Sigmoid colon (tissue), 7 donors: ENCODE data around the gene CDK8. TPM values are rescaled to one million over a fixed set of nuclear protein-coding genes. Genes with fewer than 3 reads are reported as not detected.

Experiments used
- DNase-seq: peaks from one replicate; pipeline ENCODE4 v3.0.0-alpha.2; 2019
- H3K27ac ChIP-seq, 4 donors: fragments of 200-600 bp; sonication (generic); one replicate each; pipeline ENCODE4 v1.5.1; 2016 to 2019; ENCODE audit warnings: mild to moderate bottlenecking in 1 of 4
- H3K27me3 ChIP-seq, 3 donors: fragments of 200-600 bp; sonication (generic); one replicate each; pipeline ENCODE4 v1.5.1; 2019; ENCODE audit warnings: mild to moderate bottlenecking in 1 of 3
- H3K36me3 ChIP-seq, 4 donors: fragments of 200-600 bp; sonication (generic); one replicate each; pipeline ENCODE4 v1.5.1; 2016 to 2019
- H3K4me1 ChIP-seq, 4 donors: fragments of 200-600 bp; sonication (generic); one replicate each; pipeline ENCODE4 v1.5.1; 2017 to 2019
- H3K4me3 ChIP-seq, 4 donors: fragments of 200-600 bp; sonication (generic); one replicate each; pipeline ENCODE4 v1.5.1; 2017 to 2019; ENCODE audit warnings: mild to moderate bottlenecking in 2 of 4, moderate library complexity in 1 of 4
- H3K9me3 ChIP-seq, 4 donors: fragments of 200-600 bp in 3 of 4; sonication (generic) in 3 of 4; one replicate each; pipeline versions ENCODE4 v1.5.1 to v1.6.1; 2013 to 2019
- EP300 ChIP-seq, 4 donors: sonication (generic); formaldehyde crosslinking; IDR thresholded peaks; one replicate each; pipeline ENCODE4 v1.6.1; 2017; ENCODE audit warnings: antibody characterized with exemption in 4 of 4
- POLR2A ChIP-seq, 2 donors: fragments of 450-650 bp; IDR thresholded peaks; one replicate each; pipeline ENCODE4 v1.6.1; 2016; ENCODE audit warnings: antibody characterized with exemption in 2 of 2, mild to moderate bottlenecking in 2 of 2, moderate library complexity in 2 of 2
- POLR2AphosphoS5 ChIP-seq, 4 donors: sonication (generic); formaldehyde crosslinking; IDR thresholded peaks; one replicate each; pipeline ENCODE4 v1.6.1; 2017; ENCODE audit warnings: antibody characterized with exemption in 4 of 4
- WGBS, 2 donors: extraction: QIAGEN DNeasy Blood & Tissue Kit; methylation state at CpG; one replicate each; pipeline ENCODE4 v1.1.7; 2013; 5-methylcytosine and 5-hydroxymethylcytosine counted together
- intact Hi-C: fragments of 100-400 bp; cut with DNase I; formaldehyde crosslinking; loops from one replicate; pipeline ENCODE4 v1.15.1; 2023
- polyA plus RNA-seq, 3 donors: library from polyadenylated mRNA; stranded (reverse); fragments of 200-250 nt; gene quantifications; one replicate each; pipeline ENCODE4 v1.2.3, GENCODE V29; 2013
- total RNA-seq, 4 donors: library from RNA; depleted of rRNA; stranded (reverse); fragments of >200 nt; gene quantifications; one replicate each; pipeline ENCODE4 v1.1.0, GENCODE V29; 2016
- TF ChIP-seq, protein P1 (sequence below), 4 experiments: fragments of 450-650 bp in 3 of 4; fragments of 200-600 bp in 1 of 4; IDR thresholded peaks; one replicate each; pipeline ENCODE4 v1.5.1; 2016 to 2019; ENCODE audit warnings: antibody characterized with exemption in 4 of 4, mild to moderate bottlenecking in 3 of 4, moderate library complexity in 2 of 4
- donor health status: healthy with polysubstance abuse.
- donor health status: Bipolar disorder and iron deficiency.
- donor health status: healthy.

The CDK8 gene
- total and polyA plus RNA-seq, 7 donors: 10.8 to 78.6 (median 42.3) TPM

GRCh38 chr13:26323127-26323526 lies 69.2 kb downstream of the CDK8 start:
- no peak for TF ChIP-seq EP300 (IDR thresholded peaks at IDR 0.05)
- no peak for TF ChIP-seq POLR2AphosphoS5 (IDR thresholded peaks at IDR 0.05)
- no peak for TF ChIP-seq POLR2A (IDR thresholded peaks at IDR 0.05)
- TF ChIP-seq, protein P1, sequence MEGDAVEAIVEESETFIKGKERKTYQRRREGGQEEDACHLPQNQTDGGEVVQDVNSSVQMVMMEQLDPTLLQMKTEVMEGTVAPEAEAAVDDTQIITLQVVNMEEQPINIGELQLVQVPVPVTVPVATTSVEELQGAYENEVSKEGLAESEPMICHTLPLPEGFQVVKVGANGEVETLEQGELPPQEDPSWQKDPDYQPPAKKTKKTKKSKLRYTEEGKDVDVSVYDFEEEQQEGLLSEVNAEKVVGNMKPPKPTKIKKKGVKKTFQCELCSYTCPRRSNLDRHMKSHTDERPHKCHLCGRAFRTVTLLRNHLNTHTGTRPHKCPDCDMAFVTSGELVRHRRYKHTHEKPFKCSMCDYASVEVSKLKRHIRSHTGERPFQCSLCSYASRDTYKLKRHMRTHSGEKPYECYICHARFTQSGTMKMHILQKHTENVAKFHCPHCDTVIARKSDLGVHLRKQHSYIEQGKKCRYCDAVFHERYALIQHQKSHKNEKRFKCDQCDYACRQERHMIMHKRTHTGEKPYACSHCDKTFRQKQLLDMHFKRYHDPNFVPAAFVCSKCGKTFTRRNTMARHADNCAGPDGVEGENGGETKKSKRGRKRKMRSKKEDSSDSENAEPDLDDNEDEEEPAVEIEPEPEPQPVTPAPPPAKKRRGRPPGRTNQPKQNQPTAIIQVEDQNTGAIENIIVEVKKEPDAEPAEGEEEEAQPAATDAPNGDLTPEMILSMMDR (IDR thresholded peaks at IDR 0.05): no peak
- intact Hi-C loops: no loop called here
- Histone ChIP-seq H3K27me3 (no peaks in the 10 kb centered on the region), H3K4me1 (peaks cover 0 to 74% (median 41%) of the 10 kb centered on the region in 4 donors), H3K27ac (peak overlapping the region in 3 of 4 donors; percentile 15 to 76 (median 69)), H3K9me3 (no peaks in the 10 kb centered on the region), H3K36me3 (no peaks in the 10 kb centered on the region), H3K4me3 (no peak overlapping the region)
- WGBS, 2 donors: 56 to 60% methylated on average over 2 of the region's 2 CpGs
- no peak for DNase-seq

GRCh38 chr13:26323764-26324163 lies 69.8 kb downstream of the CDK8 start:
- 47 to 93% methylated on average over 1 of the region's 1 CpG for WGBS, 2 donors
- H3K36me3 ChIP-seq: no peaks in the 10 kb centered on the region
- intact Hi-C loops: no loop called here
- no peaks in the 10 kb centered on the region for H3K27me3 ChIP-seq
- peak overlapping the region in 3 of 4 donors; percentile 7 to 76 (median 69) for H3K27ac ChIP-seq
- DNase-seq: no peak
- H3K4me3 ChIP-seq: no peak overlapping the region
- no peaks in the 10 kb centered on the region for H3K9me3 ChIP-seq
- TF ChIP-seq, protein P1 (IDR thresholded peaks at IDR 0.05): no peak
- no peak for TF ChIP-seq POLR2A (IDR thresholded peaks at IDR 0.05)
- peaks cover 0 to 74% (median 44%) of the 10 kb centered on the region in 4 donors for H3K4me1 ChIP-seq

DNA sequence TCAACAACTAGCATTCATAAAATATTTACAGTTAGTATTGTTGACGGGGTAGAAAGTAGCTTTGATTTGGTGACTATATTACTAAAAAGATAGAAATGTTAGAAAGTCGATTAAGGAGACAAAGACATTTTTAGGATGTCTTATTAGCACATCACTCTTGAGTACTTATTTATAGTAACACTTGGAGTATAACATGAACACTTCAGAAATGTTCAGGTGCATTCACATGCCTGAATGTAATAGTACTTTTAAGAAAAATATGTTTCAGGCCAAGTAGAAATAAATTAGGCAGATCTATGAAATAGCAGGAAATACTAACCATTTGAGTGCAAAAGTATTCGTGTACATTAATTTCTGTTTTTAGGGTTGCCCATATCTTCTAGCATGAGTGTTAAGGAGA lies 70.4 kb downstream of the CDK8 start:
- DNase-seq: no peak
- 85 to 87% methylated on average over 3 of the region's 3 CpGs for WGBS, 2 donors
- intact Hi-C loops: no loop called here
- H3K36me3 ChIP-seq: no peaks in the 10 kb centered on the region
- H3K27ac ChIP-seq: peak overlapping the region in 3 of 4 donors; percentile 4 to 76 (median 69)
- peaks cover 0 to 74% (median 44%) of the 10 kb centered on the region in 4 donors for H3K4me1 ChIP-seq
- H3K9me3 ChIP-seq: no peaks in the 10 kb centered on the region
- no peaks in the 10 kb centered on the region for H3K27me3 ChIP-seq
- no peak for TF ChIP-seq EP300 (IDR thresholded peaks at IDR 0.05)
- no peak for TF ChIP-seq POLR2AphosphoS5 (IDR thresholded peaks at IDR 0.05)
- TF ChIP-seq, protein P1 (IDR thresholded peaks at IDR 0.05): no peak
- no peak for TF ChIP-seq POLR2A (IDR thresholded peaks at IDR 0.05)
- no peak overlapping the region for H3K4me3 ChIP-seq

DNA sequence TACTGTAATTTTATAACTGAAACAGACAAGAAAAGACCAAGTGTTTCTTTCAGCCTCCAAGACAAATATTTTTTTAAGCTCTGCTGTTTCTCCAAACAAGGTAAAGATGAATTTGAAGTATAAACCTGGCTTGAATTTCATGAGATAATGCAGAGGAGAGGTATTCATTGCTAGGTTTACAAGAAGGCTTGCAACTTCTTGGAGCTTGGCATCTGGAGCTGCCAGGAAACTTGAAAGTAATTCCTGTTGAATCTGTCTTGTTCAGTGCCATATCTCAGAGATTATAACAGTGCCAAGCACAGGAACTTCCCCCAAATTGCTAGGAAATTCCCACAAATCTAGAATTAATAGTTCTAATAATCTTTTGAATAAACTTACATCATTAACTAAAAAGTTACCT lies 70.9 kb downstream of the CDK8 start:
- H3K27ac ChIP-seq: peak overlapping the region in 3 of 4 donors; percentile 47 to 76 (median 69)
- H3K4me3 ChIP-seq: no peak overlapping the region
- H3K4me1 ChIP-seq: peaks cover 0 to 74% (median 43%) of the 10 kb centered on the region in 4 donors
- TF ChIP-seq POLR2AphosphoS5 (IDR thresholded peaks at IDR 0.05): peak in 1 of 4 donors; percentile 10
- no peak for TF ChIP-seq POLR2A (IDR thresholded peaks at IDR 0.05)
- TF ChIP-seq EP300 (IDR thresholded peaks at IDR 0.05): peak in 1 of 4 donors; percentile 27
- no peak for DNase-seq
- no peaks in the 10 kb centered on the region for H3K27me3 ChIP-seq
- no peaks in the 10 kb centered on the region for H3K36me3 ChIP-seq
- no peaks in the 10 kb centered on the region for H3K9me3 ChIP-seq
- intact Hi-C loops: loop anchor here (5.0 kb wide), 2 partner anchors 73 to 97 kb away; partner anchors contain the start of gene CDK8

DNA sequence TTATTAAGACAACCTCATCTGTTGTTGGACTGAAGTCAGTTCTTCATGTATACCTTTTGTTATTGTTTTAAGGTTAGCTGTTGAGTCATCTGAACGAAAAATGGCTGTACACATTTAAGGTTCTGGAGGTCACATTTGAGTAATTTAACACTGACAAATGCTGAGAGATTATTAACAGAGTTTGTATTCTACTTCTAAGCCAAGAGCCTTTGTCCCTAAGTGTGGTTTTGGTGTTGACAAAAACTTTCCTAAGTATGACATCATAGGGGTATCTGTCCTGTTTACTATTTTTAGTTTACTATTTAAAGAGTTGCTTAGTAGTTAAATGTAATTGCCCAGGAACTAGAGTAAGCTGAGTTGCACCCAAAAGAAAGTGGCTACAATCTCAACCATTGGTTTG lies 71.9 kb downstream of the CDK8 start:
- 60 to 79% methylated on average over 1 of the region's 1 CpG for WGBS, 2 donors
- intact Hi-C loops: loop anchor here (5.0 kb wide), 2 partner anchors 74 to 96 kb away; partner anchors contain the start of gene CDK8
- Histone ChIP-seq H3K27ac (peak overlapping the region in 3 of 4 donors; percentile 47 to 76 (median 69)), H3K4me1 (peaks cover 0 to 70% (median 42%) of the 10 kb centered on the region in 4 donors), H3K36me3 (no peaks in the 10 kb centered on the region), H3K4me3 (no peak overlapping the region), H3K27me3 (no peaks in the 10 kb centered on the region), H3K9me3 (no peaks in the 10 kb centered on the region)
- DNase-seq: no peak
- TF ChIP-seq POLR2A (IDR thresholded peaks at IDR 0.05): no peak

GRCh38 chr13:26326562-26326961 lies 72.6 kb downstream of the CDK8 start:
- Histone ChIP-seq H3K27ac (peak overlapping the region in 3 of 4 donors; percentile 47 to 76 (median 69)), H3K36me3 (no peaks in the 10 kb centered on the region), H3K27me3 (no peaks in the 10 kb centered on the region), H3K4me3 (no peak overlapping the region), H3K9me3 (no peaks in the 10 kb centered on the region), H3K4me1 (peaks cover 0 to 63% (median 42%) of the 10 kb centered on the region in 4 donors)
- 83 to 92% methylated on average over 2 of the region's 2 CpGs for WGBS, 2 donors
- TF ChIP-seq POLR2AphosphoS5 (IDR thresholded peaks at IDR 0.05): no peak
- TF ChIP-seq EP300 (IDR thresholded peaks at IDR 0.05): no peak
- no peak for TF ChIP-seq POLR2A (IDR thresholded peaks at IDR 0.05)
- TF ChIP-seq, protein P1 (IDR thresholded peaks at IDR 0.05): no peak
- no peak for DNase-seq
- intact Hi-C loops: loop anchor here (5.0 kb wide), 2 partner anchors 74 to 96 kb away; partner anchors contain the start of gene CDK8
